Mesodermal cell (in vitro differentiated cells): ENCODE results near the gene HSPA14. TPM values are rescaled to one million over a fixed set of nuclear protein-coding genes. Genes with fewer than 3 reads are reported as not detected.

Experiments used
- H3K27ac ChIP-seq: 2 replicates; pipeline ENCODE4 v1.7.0; 2013; ENCODE audit warnings: mild to moderate bottlenecking, low read depth, low read length, moderate library complexity; ENCODE audit not compliant: severe bottlenecking
- H3K36me3 ChIP-seq: 2 replicates; pipeline ENCODE4 v1.7.1; 2013; ENCODE audit warnings: mild to moderate bottlenecking, low read length, moderate library complexity; ENCODE audit not compliant: control insufficient read depth, insufficient read depth
- H3K4me1 ChIP-seq: one replicate; pipeline ENCODE4 v1.7.1; 2013; ENCODE audit warnings: mild to moderate bottlenecking, low read length; ENCODE audit not compliant: insufficient read depth, control insufficient read depth, poor library complexity, severe bottlenecking
- H3K4me3 ChIP-seq: 2 replicates; pipeline ENCODE4 v1.7.0; 2013; ENCODE audit warnings: low read length, control low read depth, mild to moderate bottlenecking; ENCODE audit not compliant: insufficient read depth, poor library complexity, severe bottlenecking; ENCODE audit errors: extremely low read depth
- H3K9me3 ChIP-seq: 2 replicates; pipeline ENCODE4 v1.7.1; 2013; ENCODE audit warnings: mild to moderate bottlenecking, low read length, moderate library complexity; ENCODE audit not compliant: control insufficient read depth
- WGBS, 2 experiments: methylation state at CpG; one replicate each; pipeline ENCODE4 v1.1.5; 2013; ENCODE audit warnings: missing lambda C conversion rate in 2 of 2; ENCODE audit not compliant: insufficient coverage in 2 of 2; 5-methylcytosine and 5-hydroxymethylcytosine counted together
- polyA plus RNA-seq, 2 experiments: library from polyadenylated mRNA; stranded (reverse); fragments of 50-300 nt; gene quantifications; one replicate each; pipeline ENCODE4 v1.2.3, GENCODE V29; 2013

HSPA14 gene, protein sequence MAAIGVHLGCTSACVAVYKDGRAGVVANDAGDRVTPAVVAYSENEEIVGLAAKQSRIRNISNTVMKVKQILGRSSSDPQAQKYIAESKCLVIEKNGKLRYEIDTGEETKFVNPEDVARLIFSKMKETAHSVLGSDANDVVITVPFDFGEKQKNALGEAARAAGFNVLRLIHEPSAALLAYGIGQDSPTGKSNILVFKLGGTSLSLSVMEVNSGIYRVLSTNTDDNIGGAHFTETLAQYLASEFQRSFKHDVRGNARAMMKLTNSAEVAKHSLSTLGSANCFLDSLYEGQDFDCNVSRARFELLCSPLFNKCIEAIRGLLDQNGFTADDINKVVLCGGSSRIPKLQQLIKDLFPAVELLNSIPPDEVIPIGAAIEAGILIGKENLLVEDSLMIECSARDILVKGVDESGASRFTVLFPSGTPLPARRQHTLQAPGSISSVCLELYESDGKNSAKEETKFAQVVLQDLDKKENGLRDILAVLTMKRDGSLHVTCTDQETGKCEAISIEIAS
- polyA plus RNA-seq (2013, experiment 1 of 2), result 21.6 TPM
- polyA plus RNA-seq (2013, experiment 2 of 2), result 25.4 TPM

DNA sequence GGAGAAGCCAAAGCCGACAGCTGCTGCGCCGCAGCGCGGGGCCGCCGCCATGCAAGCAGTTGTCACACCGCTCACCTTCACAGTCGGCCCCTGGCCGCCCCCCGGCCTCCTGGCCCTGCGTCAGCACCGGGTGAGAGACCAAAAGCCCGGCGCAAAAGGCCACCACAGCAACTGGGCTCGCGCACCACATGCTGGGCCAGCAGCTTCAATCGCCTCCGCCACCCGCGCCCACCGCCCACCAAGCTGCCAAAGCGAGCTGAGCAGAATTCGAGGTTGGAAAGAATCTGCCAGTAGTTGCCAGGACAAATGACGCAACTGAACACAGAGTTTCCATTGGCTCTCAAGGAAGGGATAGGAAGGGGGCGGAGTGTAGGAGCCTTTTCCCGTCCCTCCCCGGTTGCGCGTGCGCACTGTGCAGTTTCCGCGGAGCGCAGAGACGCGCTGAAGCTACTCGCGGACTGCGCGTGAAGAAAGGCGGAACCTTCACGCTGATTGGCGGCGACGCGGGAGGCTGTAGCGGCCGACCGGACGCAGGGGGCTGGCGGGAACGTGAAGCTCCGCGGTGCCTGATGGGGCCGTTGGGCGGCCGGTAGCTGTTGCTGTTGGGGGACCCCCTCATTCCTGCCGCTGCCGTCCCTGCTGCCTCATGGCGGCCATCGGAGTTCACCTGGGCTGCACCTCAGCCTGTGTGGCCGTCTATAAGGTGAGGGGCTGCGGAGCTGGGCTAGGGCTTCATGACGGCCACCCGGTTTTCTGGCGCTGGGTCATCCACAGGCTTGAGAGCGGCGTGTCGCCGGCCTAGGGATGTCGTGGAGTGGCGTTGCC is at the start of gene HSPA14, which contains the start of the genes CDNF and MSANTD7:
TSS of gene HSPA14 (plus strand) at position 550 of the 825 bp plus-strand sequence. CDS start at position 647, 97 bp downstream.
TSS of gene CDNF (minus strand) at position 281 of the 825 bp plus-strand sequence. CDS start at position 190, 91 bp downstream.
TSS of gene MSANTD7 (plus strand) at position 550 of the 825 bp plus-strand sequence. CDS start 3,979 bp downstream, outside the sequence.
- peaks cover 23% of the 10 kb centered on the region for H3K36me3 ChIP-seq
- H3K9me3 ChIP-seq, result no peaks in the 10 kb centered on the region
- peak within 1 kb of the TSS; percentile 96 for H3K27ac ChIP-seq
- WGBS, 2 experiments, result 0 to 1% methylated on average over 56 to 68 of the region's 72 CpGs
- H3K4me3 ChIP-seq, result peak within 1 kb of the TSS; percentile 88
- peaks cover 8% of the 10 kb centered on the region for H3K4me1 ChIP-seq

DNA sequence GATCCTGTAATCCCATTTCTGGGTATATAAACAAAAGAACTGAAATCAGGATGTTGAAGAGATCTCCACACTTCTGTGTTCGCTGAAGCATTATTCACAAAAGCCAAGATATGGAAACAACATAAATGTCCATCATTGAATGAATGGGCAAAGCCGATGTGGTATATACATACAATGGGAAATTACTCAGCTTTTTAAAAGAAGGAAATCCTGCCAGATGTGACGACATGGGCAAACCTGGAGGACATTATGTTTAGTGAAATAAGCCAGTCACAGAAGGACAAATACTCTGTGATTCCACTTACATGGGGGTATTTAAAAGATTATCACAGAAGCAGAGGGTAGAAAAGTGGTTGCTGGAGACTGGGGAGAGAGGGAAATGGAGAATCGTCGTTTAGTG is 39.5 kb upstream of the HSPA14 start:
- H3K27ac ChIP-seq, result no peak overlapping the region
- H3K9me3 ChIP-seq, result peaks cover 5% of the 10 kb centered on the region
- H3K4me3 ChIP-seq, result no peak overlapping the region
- 71% methylated on average over 1 of the region's 5 CpGs; no CpG with 5 or more reads in 1 of the 2 experiments for WGBS, 2 experiments
- no peaks in the 10 kb centered on the region for H3K4me1 ChIP-seq
- H3K36me3 ChIP-seq, result no peaks in the 10 kb centered on the region

DNA sequence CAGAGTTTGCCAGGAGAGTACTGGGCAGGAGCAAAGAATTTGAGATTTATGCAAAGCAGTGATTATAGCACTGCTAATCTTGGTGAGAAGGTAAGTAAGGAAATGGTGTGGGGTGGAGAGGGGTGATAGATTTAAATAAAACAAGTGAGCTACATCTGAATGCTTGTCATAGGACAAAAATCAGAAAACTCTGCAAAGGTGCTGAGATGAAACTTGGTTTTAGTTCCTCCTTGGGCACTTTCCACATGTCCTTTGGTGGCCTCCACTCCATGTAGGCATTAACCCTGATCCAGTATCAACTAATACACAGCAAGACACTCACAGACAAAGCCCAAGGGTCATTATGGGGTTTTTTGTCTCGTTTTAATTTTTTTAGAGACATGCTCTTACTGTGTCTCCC is 37.7 kb upstream of the HSPA14 start:
- H3K27ac ChIP-seq, result no peak overlapping the region
- H3K4me3 ChIP-seq, result no peak overlapping the region
- H3K4me1 ChIP-seq, result no peaks in the 10 kb centered on the region
- 50% methylated on average over 1 of the region's 1 CpG; no CpG with 5 or more reads in 1 of the 2 experiments for WGBS, 2 experiments
- H3K36me3 ChIP-seq, result no peaks in the 10 kb centered on the region
- peaks cover 5% of the 10 kb centered on the region for H3K9me3 ChIP-seq

DNA sequence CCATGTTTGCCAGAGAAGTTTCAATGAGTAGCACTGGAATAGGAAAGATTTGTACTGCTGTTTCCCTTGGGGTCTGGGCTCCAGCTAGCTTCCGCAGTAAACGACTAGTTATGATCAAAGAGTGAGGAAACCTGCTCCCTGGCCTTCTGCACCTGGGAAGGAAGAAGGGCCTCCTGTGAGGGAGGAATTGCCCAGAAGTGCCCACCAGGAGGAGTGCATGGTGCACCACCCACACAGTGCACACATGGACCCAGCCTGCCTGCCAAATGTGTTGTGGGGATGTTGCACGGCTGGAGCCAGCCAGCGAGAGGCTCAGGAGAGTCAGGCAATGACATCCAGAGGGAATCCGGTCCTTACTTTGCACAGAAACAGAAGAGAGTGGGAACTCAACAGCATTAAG is 36.4 kb upstream of the HSPA14 start:
- H3K9me3 ChIP-seq, result peaks cover 5% of the 10 kb centered on the region
- H3K36me3 ChIP-seq, result no peaks in the 10 kb centered on the region
- H3K4me3 ChIP-seq, result no peak overlapping the region
- WGBS, 2 experiments, result 83 to 90% methylated on average over 5 of the region's 5 CpGs
- H3K4me1 ChIP-seq, result no peaks in the 10 kb centered on the region
- no peak overlapping the region for H3K27ac ChIP-seq

DNA sequence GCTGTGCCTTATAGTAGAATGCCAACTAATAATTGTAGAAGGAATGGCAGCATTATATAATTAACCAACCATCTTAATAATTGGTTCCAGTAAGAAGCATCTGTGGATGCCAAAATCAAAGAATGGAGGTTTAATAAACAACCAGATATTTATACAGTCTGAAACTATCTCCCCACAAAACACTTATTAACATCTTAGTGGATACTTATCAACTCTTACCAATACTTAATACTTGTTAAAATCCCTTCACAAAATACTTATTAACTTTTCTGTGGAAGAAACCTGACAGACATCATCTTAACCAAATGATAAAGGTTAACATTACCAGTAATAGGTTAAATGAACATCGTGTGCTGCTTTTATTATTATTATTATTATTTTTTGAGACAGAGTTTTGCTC is 34.3 kb upstream of the HSPA14 start:
- Histone ChIP-seq H3K9me3 (peaks cover 5% of the 10 kb centered on the region), H3K4me1 (no peaks in the 10 kb centered on the region), H3K4me3 (no peak overlapping the region), H3K27ac (no peak overlapping the region), H3K36me3 (no peaks in the 10 kb centered on the region)
- WGBS, 2 experiments, result no CpG with 5 or more reads among the region's 1 CpG

DNA sequence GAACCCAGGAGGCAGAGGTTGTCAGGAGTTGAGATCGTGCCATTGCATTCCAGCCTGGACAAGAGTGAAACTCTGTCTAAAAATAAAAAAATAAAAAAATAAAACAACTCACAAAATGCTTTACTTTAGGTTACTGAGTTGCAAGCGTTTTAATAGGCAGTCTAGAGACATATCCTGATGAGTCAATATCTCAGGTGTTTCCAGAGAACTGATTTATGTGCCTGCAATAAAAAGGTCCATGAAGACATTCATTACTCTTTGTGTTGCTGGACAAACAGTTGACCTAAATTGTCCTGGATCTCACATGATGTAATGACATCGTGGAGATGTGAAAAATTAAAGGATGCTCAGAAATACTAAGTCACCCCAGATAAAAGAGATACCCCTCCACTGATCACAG is 31.8 kb upstream of the HSPA14 start:
- H3K27ac ChIP-seq, result no peak overlapping the region
- H3K4me1 ChIP-seq, result no peaks in the 10 kb centered on the region
- H3K4me3 ChIP-seq, result no peak overlapping the region
- 63 to 100% methylated on average over 1 of the region's 3 CpGs for WGBS, 2 experiments
- no peaks in the 10 kb centered on the region for H3K36me3 ChIP-seq
- H3K9me3 ChIP-seq, result peaks cover 5% of the 10 kb centered on the region

DNA sequence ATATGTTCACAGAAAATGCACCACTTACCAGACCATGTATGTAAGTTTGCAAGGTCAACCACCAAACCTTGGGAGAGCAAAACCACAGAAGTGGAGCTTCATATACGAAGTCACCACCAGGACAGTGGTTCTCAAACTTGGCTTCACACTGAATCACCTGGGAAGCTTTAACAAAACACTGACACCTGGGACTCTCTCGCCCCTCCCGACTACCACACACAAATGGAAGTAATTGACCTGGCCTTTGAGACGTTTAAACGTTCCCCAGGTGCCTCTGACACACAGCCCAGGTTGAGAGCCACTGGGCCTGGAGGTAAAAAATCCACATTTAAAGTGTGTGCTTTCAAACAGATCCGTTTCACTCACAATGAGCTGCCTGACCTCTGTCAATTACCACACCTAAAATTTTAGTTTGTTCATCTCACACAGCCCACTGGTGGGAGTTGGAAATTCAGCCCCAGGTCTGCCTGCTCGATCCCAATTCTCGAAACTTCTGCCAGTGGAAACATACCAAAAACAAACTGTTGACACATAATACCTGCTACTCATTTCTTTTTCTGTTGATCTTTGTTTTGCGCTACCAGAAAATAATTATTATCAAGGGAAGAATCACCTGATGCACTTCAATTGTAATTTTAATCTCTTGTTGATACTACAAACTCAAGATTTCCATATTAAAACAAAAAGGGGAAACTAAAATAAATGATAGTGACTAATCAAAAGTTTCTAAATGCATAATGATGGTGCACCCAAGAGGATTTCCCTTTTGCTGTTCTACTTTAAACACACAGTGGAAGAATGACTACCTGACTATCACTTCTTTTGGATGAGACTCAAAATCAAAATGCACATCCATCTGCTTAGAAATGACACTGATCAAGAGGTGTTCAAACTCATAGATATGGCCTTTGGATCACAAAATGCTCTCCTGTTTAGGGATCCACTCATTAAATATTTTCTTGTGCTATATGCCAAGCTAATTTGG is 26.8 kb upstream of the HSPA14 start:
- no peak overlapping the region for H3K4me3 ChIP-seq
- H3K27ac ChIP-seq, result no peak overlapping the region
- 83 to 85% methylated on average over 8 of the region's 9 CpGs for WGBS, 2 experiments
- H3K36me3 ChIP-seq, result no peaks in the 10 kb centered on the region
- no peaks in the 10 kb centered on the region for H3K9me3 ChIP-seq
- no peaks in the 10 kb centered on the region for H3K4me1 ChIP-seq

DNA sequence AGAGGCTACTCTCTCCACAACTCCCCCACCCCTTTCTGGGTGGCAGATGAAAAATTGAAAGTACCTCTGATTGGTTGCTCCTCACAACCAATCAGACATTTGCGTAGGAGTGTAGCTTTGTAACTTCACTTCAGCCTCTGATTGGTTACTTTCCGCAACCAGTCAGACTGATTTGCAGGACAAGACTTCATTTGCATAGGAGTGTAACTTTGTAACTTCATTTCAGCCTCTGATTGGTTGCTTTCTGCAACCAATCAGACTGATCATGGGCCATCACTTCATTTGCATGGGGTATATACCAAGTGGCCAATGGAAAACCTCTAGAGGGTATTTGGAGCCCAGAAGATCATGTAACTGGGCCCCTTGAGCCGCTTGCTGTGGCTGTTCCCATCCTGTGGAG is 25.8 kb upstream of the HSPA14 start:
- no peak overlapping the region for H3K4me3 ChIP-seq
- no peaks in the 10 kb centered on the region for H3K4me1 ChIP-seq
- no peaks in the 10 kb centered on the region for H3K36me3 ChIP-seq
- H3K27ac ChIP-seq, result no peak overlapping the region
- WGBS, 2 experiments, result 89 to 100% methylated on average over 2 to 3 of the region's 3 CpGs
- no peaks in the 10 kb centered on the region for H3K9me3 ChIP-seq

DNA sequence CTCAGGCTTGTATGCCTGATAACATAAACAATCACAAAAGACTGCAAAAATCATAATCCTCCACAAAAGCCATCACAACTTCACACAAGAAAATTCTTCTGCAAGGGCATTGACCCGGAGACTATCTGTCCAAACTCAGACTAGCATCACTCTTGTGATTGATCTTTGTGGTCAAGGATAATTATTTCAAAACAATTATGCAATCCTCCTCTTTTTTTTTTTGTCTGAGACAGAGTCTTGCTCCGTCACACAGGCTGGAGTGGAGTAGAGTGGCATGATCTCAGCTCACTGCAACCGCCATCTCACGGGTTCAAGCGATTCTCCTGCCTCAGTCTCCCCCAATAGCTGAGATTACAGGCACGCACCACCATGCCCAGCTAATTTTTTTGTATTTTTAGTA is 22.4 kb upstream of the HSPA14 start:
- Histone ChIP-seq H3K4me3 (no peak overlapping the region), H3K27ac (no peak overlapping the region), H3K4me1 (peaks cover 8% of the 10 kb centered on the region), H3K36me3 (no peaks in the 10 kb centered on the region), H3K9me3 (no peaks in the 10 kb centered on the region)
- 94 to 100% methylated on average over 1 to 6 of the region's 6 CpGs for WGBS, 2 experiments
